Esophagus (tissue), 2 donors: ENCODE results near the gene VPS13D. TPM values are rescaled to one million over a fixed set of nuclear protein-coding genes. Genes with fewer than 3 reads are reported as not detected.

ENCODE experiments used
- H3K27ac ChIP-seq, 2 donors: one replicate each; pipeline ENCODE4 v1.5.1; 2013; ENCODE audit warnings: low read depth in 2 of 2, mild to moderate bottlenecking in 2 of 2, inconsistent platforms in 1 of 2, low read length in 1 of 2, moderate library complexity in 1 of 2
- H3K27me3 ChIP-seq, 2 donors: one replicate each; pipeline ENCODE4 v1.6.1; 2013; ENCODE audit warnings: low read length in 2 of 2, control low read depth in 1 of 2, mild to moderate bottlenecking in 1 of 2; ENCODE audit not compliant: insufficient read depth in 2 of 2, control insufficient read depth in 1 of 2
- H3K36me3 ChIP-seq, 2 donors: one replicate each; pipeline ENCODE4 v1.6.1; 2013; ENCODE audit warnings: low read length in 1 of 2; ENCODE audit not compliant: control insufficient read depth in 2 of 2, insufficient read depth in 2 of 2
- H3K4me1 ChIP-seq, 2 donors: one replicate each; pipeline ENCODE4 v1.6.1; 2013; ENCODE audit warnings: low read length in 1 of 2; ENCODE audit not compliant: control insufficient read depth in 2 of 2, insufficient read depth in 2 of 2
- H3K4me3 ChIP-seq, 2 donors: one replicate each; pipeline ENCODE4 v1.5.1; 2013; ENCODE audit warnings: low read length in 2 of 2, mild to moderate bottlenecking in 2 of 2, low read depth in 1 of 2, moderate library complexity in 1 of 2
- H3K9me3 ChIP-seq, 2 donors: one replicate each; pipeline ENCODE4 v1.6.1; 2013; ENCODE audit warnings: mild to moderate bottlenecking in 2 of 2, low read depth in 1 of 2, low read length in 1 of 2, moderate library complexity in 1 of 2; ENCODE audit not compliant: control insufficient read depth in 2 of 2, insufficient read depth in 1 of 2
- WGBS, 2 donors: extraction: QIAGEN DNeasy Blood & Tissue Kit; methylation state at CpG; one replicate each; pipeline ENCODE4 v1.1.7; 2013; 5-methylcytosine and 5-hydroxymethylcytosine counted together
- polyA plus RNA-seq, 2 donors: library from polyadenylated mRNA; stranded (reverse); fragments of 200-250 nt; gene quantifications; one replicate each; pipeline ENCODE4 v1.2.3, GENCODE V29; 2013
- donor health status: healthy with polysubstance abuse.
- donor health status: Bipolar disorder and iron deficiency.

Gene VPS13D
- polyA plus RNA-seq, 2 donors: 26.3 to 36.9 TPM

DNA sequence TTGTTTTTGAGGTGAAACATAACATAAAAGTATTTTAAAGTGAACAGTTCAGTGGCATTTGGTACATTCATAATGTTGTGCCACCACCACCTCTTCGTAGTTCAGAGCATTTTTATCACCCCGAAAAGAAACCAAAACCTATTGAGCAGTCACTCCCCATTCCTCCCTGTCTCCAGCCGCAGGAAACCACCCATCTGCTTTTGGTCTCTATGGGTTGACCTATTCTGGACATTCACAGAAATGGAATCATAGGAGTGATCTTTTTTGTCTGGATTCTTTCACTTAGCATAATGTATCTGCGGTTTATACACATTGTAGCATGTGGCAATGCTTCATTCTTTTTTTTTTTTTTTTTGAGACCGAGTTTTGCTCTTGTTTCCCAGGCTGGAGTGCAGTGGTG, 141.2 kb downstream of the VPS13D start:
- peaks cover 0 to 17% of the 10 kb centered on the region in 2 donors for H3K36me3 ChIP-seq
- no peak overlapping the region for H3K4me3 ChIP-seq
- H3K9me3 ChIP-seq: no peaks in the 10 kb centered on the region
- no peak overlapping the region for H3K27ac ChIP-seq
- H3K27me3 ChIP-seq: no peaks in the 10 kb centered on the region
- 95 to 97% methylated on average over 5 of the region's 5 CpGs for WGBS, 2 donors
- no peaks in the 10 kb centered on the region for H3K4me1 ChIP-seq

DNA sequence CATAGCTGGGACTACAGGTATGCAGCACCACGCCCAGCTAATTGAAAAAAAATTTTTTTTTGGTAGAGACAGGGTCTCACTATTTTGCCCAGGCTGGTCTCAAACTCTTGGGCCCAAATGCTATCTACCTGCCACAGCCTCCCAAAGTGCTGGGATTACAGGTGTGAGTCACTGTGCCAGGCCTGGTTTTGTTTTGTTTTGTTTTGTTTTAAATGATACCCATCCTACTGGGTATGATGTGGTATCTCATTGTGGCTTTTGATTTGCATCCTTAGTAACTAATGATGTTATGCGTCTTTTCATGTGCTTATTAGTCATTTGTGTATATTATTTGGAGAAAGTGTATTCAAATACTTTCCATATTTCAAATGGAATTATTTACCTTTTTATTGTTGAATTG, 142.3 kb downstream of the VPS13D start:
- Histone ChIP-seq H3K36me3 (peaks cover 0 to 17% of the 10 kb centered on the region in 2 donors), H3K27me3 (no peaks in the 10 kb centered on the region), H3K4me3 (no peak overlapping the region), H3K27ac (no peak overlapping the region), H3K4me1 (no peaks in the 10 kb centered on the region), H3K9me3 (no peaks in the 10 kb centered on the region)
- WGBS, 2 donors: 85 to 94% methylated on average over 2 of the region's 2 CpGs

DNA sequence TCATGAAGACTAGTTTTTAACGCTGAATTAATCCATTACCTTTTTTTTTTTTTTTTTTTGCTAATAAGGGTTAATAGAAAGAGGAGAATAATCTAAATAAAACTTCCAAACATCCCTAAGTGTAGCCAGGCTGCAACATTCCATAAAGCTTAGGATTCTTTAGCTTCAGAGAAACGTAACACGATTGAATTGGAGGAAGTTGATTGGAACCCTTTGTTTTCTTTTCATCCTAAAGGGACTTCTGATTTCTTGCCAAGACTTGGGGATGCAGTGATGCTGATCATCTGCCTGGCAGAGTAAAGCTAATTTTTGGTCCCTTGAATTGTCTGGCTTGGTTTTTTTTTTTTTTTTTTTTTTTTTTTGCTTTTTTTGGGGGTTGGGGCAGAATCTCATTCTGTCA, 142.9 kb downstream of the VPS13D start:
- Histone ChIP-seq H3K9me3 (no peaks in the 10 kb centered on the region), H3K27me3 (no peaks in the 10 kb centered on the region), H3K4me1 (no peaks in the 10 kb centered on the region), H3K36me3 (peaks cover 0 to 15% of the 10 kb centered on the region in 2 donors), H3K27ac (no peak overlapping the region), H3K4me3 (no peak overlapping the region)
- WGBS, 2 donors: 70 to 77% methylated on average over 3 of the region's 3 CpGs

DNA sequence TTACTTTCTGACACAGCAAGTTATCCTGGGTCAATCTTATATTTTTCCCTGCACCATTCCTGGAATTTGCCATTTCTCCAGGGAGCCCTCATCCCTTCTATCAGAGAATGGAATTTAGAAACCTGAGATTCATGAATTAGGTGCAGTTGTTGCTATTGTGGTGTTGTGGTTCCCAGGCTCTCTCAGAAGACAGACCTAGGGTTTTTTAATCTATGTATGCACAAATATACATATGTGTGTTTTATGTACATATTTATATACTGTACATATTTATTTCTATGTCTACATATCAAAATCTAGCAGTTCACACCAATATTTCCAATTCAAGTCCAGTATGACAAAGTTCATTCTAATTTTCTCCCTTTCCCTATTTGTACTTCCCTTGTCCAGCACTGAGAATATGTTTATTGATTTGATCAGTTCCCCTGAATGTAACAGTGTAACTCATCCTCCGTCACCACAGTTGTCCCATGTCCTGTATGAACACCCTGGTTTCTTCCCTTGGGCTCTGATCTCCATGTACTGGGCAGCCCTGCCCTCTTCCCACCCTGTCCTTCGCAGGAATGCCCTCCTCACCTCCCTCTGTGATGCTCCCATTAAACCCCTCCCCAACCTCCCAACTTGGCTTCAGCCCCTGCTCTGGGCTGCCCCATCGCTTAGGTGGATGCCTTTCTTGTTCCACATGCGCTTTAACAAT, 145.5 kb downstream of the VPS13D start:
- Histone ChIP-seq H3K36me3 (peaks cover 2 to 19% of the 10 kb centered on the region in 2 donors), H3K4me3 (no peak overlapping the region), H3K4me1 (peaks cover 0 to 1% of the 10 kb centered on the region in 2 donors), H3K9me3 (no peaks in the 10 kb centered on the region), H3K27ac (no peak overlapping the region), H3K27me3 (no peaks in the 10 kb centered on the region)
- 98% methylated on average over 4 of the region's 4 CpGs for WGBS, 2 donors

DNA sequence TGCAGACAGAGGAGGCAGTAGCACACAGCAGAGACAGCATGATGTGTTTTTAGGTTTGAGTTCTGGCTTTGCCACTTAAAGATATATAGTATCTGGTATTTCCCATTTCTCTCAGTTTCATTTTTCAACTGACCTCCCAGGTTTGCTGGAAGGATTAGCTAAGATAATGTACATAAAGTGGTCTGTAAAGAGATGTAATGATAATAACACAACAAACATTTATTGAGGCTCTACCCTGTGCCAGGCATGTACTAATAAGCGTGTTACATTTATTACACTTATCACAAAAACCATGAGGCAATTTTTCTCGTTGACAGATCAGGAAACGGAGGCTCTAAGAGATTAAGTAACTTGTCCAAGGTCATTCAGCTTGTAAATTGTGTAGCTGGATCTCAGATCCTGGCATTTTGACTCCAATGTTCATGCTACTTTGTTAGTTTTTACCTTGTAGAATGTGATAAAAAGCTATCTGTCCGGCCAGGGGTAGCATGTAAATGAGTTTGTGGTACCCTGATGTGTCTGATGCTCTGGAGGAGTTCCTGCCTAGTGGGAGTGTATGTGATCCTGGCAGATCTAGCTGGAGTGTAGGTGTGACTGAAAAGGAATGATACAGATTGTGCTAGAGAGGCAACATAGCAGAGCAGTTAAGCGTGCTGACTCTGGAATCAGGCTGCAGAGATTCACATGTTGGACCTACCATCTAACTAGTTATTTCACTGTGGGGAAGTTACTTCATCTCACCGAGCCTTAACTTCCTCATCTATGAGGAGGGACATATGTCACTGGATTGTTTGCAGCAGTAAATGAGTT, 146.6 kb downstream of the VPS13D start:
- Histone ChIP-seq H3K36me3 (peaks cover 2 to 19% of the 10 kb centered on the region in 2 donors), H3K4me3 (no peak overlapping the region), H3K4me1 (peaks cover 0 to 3% of the 10 kb centered on the region in 2 donors), H3K27ac (no peak overlapping the region), H3K27me3 (no peaks in the 10 kb centered on the region), H3K9me3 (no peaks in the 10 kb centered on the region)
- 54 to 77% methylated on average over 6 of the region's 6 CpGs for WGBS, 2 donors

DNA sequence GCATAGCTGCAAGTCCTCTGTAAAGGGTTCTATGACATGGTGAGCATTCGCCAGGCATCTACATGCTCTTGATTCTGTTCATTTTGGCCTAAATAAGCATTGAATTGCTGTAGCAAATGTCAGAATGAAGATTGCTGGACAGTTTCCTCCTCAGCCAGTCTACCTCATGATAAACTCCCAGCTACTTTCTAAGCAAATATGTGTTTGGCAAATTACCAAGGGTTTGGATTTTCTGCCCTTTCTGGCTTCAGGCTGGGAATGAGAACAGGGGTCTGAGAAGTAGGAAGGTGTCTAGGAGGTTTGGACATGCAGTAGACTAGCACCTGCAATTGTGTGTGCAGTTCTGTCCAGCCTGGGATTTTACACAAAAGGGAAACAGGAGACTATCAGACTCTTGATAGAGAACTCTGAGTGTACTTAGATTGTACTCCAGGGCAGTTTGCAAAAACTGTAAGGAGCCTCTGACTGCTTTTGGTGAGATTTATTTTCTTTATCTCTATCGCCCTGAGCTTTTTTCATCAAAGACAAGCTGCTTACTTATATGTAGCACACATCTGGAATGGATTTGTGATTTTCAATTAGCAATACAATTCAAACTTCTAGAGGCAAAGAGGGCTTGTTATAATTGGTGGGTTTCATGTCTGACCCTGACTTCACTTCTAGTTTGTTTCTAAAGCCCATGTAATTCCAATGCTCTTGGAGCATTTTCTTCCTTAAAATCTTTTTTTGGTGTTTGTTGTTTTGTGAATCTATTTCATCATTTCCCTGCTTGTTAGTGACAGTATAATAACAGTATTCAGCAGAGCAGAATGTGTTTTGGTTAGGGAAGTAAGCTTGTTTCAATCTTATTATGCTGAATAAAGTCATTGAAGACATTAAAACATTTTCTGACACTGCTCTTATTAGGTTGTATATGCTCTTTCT, 150.8 kb downstream of the VPS13D start:
- Histone ChIP-seq H3K36me3 (peaks cover 5 to 15% of the 10 kb centered on the region in 2 donors), H3K4me3 (no peak overlapping the region), H3K4me1 (peaks cover 0 to 3% of the 10 kb centered on the region in 2 donors), H3K27me3 (no peaks in the 10 kb centered on the region), H3K27ac (peak overlapping the region; percentile 50 to 62), H3K9me3 (no peaks in the 10 kb centered on the region)
- WGBS, 2 donors: 63 to 69% methylated on average over 2 of the region's 2 CpGs

DNA sequence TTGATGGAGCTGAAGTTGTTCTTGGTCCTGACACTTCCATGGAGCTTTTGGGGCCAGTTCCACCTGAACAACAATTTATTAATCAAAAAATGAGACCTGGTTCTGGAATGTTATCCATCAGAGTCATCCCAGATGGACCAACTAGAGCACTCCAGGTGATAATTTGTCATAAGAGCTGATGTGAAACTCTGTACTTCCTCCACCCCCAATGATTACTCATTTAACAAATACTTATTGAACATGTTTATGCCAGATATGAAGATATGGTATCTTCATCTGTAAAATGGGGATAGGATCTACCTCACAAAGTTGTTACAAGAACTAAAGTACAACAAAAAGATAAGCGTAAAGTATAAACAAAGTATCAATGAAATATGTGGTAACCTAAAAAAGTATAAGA, 153.2 kb downstream of the VPS13D start:
- Histone ChIP-seq H3K27ac (no peak overlapping the region), H3K9me3 (peaks cover 0 to 2% of the 10 kb centered on the region in 2 donors), H3K36me3 (peaks cover 10 to 19% of the 10 kb centered on the region in 2 donors), H3K4me3 (no peak overlapping the region), H3K27me3 (no peaks in the 10 kb centered on the region), H3K4me1 (peaks cover 0 to 3% of the 10 kb centered on the region in 2 donors)
- 97 to 98% methylated on average over 1 of the region's 1 CpG for WGBS, 2 donors

DNA sequence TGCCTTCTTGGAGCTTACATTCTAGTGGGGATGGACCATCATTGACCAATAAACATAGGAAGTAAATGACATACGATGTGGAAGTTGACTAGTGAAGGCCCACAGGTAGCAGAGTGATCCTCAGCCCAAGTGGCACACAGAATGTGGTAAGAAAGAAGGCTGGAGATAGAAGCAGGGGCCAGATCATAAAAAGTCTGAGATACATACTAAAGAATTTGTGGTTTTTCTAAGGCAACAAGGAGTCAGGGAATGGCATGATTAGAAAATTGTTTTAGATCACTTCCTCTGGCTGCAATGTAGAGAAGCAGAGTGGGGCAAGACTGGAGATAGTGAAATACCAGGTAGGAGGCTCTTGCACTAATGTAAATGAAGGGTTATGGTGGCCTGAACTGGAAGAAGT, 154.0 kb downstream of the VPS13D start:
- peaks cover 0 to 2% of the 10 kb centered on the region in 2 donors for H3K9me3 ChIP-seq
- no peaks in the 10 kb centered on the region for H3K27me3 ChIP-seq
- peaks cover 0 to 3% of the 10 kb centered on the region in 2 donors for H3K4me1 ChIP-seq
- peak overlapping the region in 1 of 2 donors; percentile 4 for H3K27ac ChIP-seq
- 92 to 93% methylated on average over 1 of the region's 1 CpG for WGBS, 2 donors
- peaks cover 8 to 15% of the 10 kb centered on the region in 2 donors for H3K36me3 ChIP-seq
- no peak overlapping the region for H3K4me3 ChIP-seq

DNA sequence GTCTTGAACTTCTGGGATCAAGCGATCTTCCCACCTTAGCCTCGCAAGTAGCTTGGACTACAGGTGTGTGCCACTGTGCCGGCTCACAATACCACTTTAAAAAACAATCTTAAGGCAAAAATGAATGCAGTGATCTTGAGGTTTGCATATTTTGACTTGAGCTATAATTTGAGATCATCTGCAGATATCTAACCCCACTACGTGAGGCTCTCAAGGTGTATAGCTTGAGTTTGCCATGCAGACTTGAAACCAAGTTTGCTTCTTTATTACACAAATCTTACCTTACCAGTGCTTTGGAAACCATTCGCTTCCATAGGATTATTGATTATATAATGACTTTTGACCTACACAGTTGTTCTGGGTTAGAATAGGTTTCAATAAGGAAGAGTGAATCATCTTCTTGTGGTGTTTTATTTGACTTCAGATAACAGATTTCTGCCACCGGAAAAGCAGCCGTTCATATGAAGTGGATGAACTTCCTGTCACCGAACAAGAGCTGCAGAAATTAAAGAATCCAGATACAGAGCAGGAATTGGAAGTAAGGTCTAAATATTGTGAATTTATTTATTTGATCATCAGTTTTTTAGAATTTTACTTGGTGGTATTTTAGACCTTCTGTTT, 155.1 kb downstream of the VPS13D start:
- Histone ChIP-seq H3K4me3 (no peak overlapping the region), H3K27ac (no peak overlapping the region), H3K4me1 (peaks cover 0 to 3% of the 10 kb centered on the region in 2 donors), H3K9me3 (peaks cover 0 to 2% of the 10 kb centered on the region in 2 donors), H3K27me3 (no peaks in the 10 kb centered on the region), H3K36me3 (peaks cover 8 to 12% of the 10 kb centered on the region in 2 donors)
- 76 to 80% methylated on average over 8 of the region's 8 CpGs for WGBS, 2 donors
